Caco-2 (cell line): ENCODE results near the gene SLC30A3. TPM values are rescaled to one million over a fixed set of nuclear protein-coding genes. Genes with fewer than 3 reads are reported as not detected.

Source experiments
- BruUV-seq: library from RNA; stranded (reverse); fragments of 400-500 nt; replicated peaks from 2 replicates; lab custom pipeline; 2021; lab: Mats Ljungman, UMichigan
- CTCF ChIA-PET: fragments of 300-600 bp; sonication (Branson Sonifier 250); formaldehyde crosslinking; loops from one replicate; lab custom pipeline; 2022; ENCODE audit warnings: antibody characterized with exemption; lab: Charles Lee
- POLR2A ChIA-PET: fragments of 300-600 bp; sonication (Branson Sonifier 250); formaldehyde crosslinking; loops from one replicate; lab custom pipeline; 2022; ENCODE audit warnings: antibody characterized with exemption; lab: Charles Lee
- DNase-seq, 2 experiments: peaks; one replicate each; pipeline versions ENCODE4 v3.0.0 to v3.0.0-alpha.2; 2020 to 2022
- H3K27me3 ChIP-seq: replicated peaks from 2 replicates; pipeline ENCODE4 v1.6.0; 2011; ENCODE audit warnings: low read length; ENCODE audit not compliant: control insufficient read depth, insufficient read depth
- H3K36me3 ChIP-seq: 2 replicates; pipeline ENCODE4 v1.5.1; 2011; ENCODE audit warnings: low read length; ENCODE audit not compliant: control insufficient read depth, insufficient read depth
- H3K4me1 ChIP-seq: fragments of 250-450 bp; sonication (Bioruptor Pico); 2 replicates; pipeline ENCODE4 v1.5.1; 2020; ENCODE audit warnings: mild to moderate bottlenecking
- H3K4me3 ChIP-seq: 2 replicates; pipeline ENCODE4 v1.5.1; 2011; ENCODE audit warnings: low read depth, mild to moderate bottlenecking, control low read depth, low read length
- H3K9me3 ChIP-seq: fragments of 250-450 bp; sonication (Bioruptor Pico); 2 replicates; pipeline ENCODE4 v1.5.1; 2020; ENCODE audit warnings: mild to moderate bottlenecking, moderate library complexity
- H3K27ac Mint-ChIP-seq: one replicate; pipeline ENCODE4 v1.8.0; 2022; ENCODE audit warnings: mixed read lengths; ENCODE audit not compliant: unreplicated experiment
- H3K27me3 Mint-ChIP-seq: one replicate; pipeline ENCODE4 v1.8.0; 2022; ENCODE audit warnings: mixed read lengths; ENCODE audit not compliant: insufficient read depth, unreplicated experiment
- H3K36me3 Mint-ChIP-seq: one replicate; pipeline ENCODE4 v1.8.0; 2022; ENCODE audit warnings: mild to moderate bottlenecking, mixed read lengths; ENCODE audit not compliant: insufficient read depth, unreplicated experiment
- H3K4me1 Mint-ChIP-seq: one replicate; pipeline ENCODE4 v1.8.0; 2022; ENCODE audit warnings: low read depth, mixed read lengths; ENCODE audit not compliant: unreplicated experiment
- H3K4me3 Mint-ChIP-seq: one replicate; pipeline ENCODE4 v1.8.0; 2022; ENCODE audit warnings: mild to moderate bottlenecking, moderate library complexity, mixed read lengths; ENCODE audit not compliant: unreplicated experiment
- H3K9me3 Mint-ChIP-seq: one replicate; pipeline ENCODE4 v1.8.0; 2022; ENCODE audit warnings: mixed read lengths; ENCODE audit not compliant: unreplicated experiment
- CTCF ChIP-seq, 2 experiments: fragments of 200-600 bp in 1 of 2; IDR thresholded peaks; 1 replicate in 1 of 2; 2 replicates in 1 of 2; pipeline versions ENCODE4 v1.5.1 to v1.8.0; 2011 to 2022; ENCODE audit warnings: antibody characterized with exemption in 1 of 2, control low read depth in 1 of 2, inconsistent platforms in 1 of 2, low read depth in 1 of 2, low read length in 1 of 2, mild to moderate bottlenecking in 1 of 2, moderate library complexity in 1 of 2; ENCODE audit not compliant: insufficient read depth in 1 of 2, severe bottlenecking in 1 of 2, unreplicated experiment in 1 of 2
- intact Hi-C: fragments of 100-400 bp; cut with micrococcal nuclease; formaldehyde crosslinking; loops from one replicate; pipeline ENCODE4 v1.10.0; 2022; ENCODE audit not compliant: unreplicated experiment
- total RNA-seq: library from RNA; stranded (reverse); gene quantifications from 2 replicates; pipeline ENCODE4 v1.2.3, GENCODE V29; 2022

Gene SLC30A3
- total RNA-seq, 1 experiment from 2014 or later, result 4.3 TPM

GRCh38 chr2:27211943-27212625, 50.8 kb downstream of the SLC30A3 start, which contains the start of the genes ATRAID and SLC5A6:
Gene ATRAID, plus strand, starts transcription at chr2:27212041. Its CDS starts 328 bp downstream, at chr2:27212369.
Gene SLC5A6, minus strand, starts transcription at chr2:27212268. Its CDS starts 4,618 bp downstream, at chr2:27207650.
- H3K9me3 Mint-ChIP-seq, result no peaks in the 10 kb centered on the region
- H3K9me3 ChIP-seq, result no peaks in the 10 kb centered on the region
- intact Hi-C loops, result loop anchor here (2.0 to 5.0 kb wide), 2 partner anchors 115 to 145 kb away; partner anchors contain the start of gene GTF3C2
- no TSS peak for BruUV-seq
- H3K4me3 Mint-ChIP-seq, result peak within 1 kb of the TSS; percentile 98
- H3K36me3 ChIP-seq, result peaks cover 12% of the 10 kb centered on the region
- POLR2A ChIA-PET, result interaction anchor here (0.5 to 1.5 kb wide), 11 partner anchors 9 to 414 kb away, joined by 3 to 15 read pairs (median 4); partner anchors contain the start of genes ABHD1 and OST4
- H3K36me3 Mint-ChIP-seq, result peaks cover 60% of the 10 kb centered on the region
- no peaks in the 10 kb centered on the region for H3K27me3 ChIP-seq
- peak; percentile 90 to 96 for DNase-seq
- CTCF ChIA-PET, result interaction anchor here (0.6 to 1.0 kb wide), 5 partner anchors 21 to 466 kb away, joined by 3 to 6 read pairs (median 4); partner anchors contain the start of gene PREB
- peak within 1 kb of the TSS; percentile 100 for H3K27ac Mint-ChIP-seq
- H3K27me3 Mint-ChIP-seq, result no peaks in the 10 kb centered on the region
- peak within 1 kb of the TSS; percentile 58 for H3K4me3 ChIP-seq
- H3K4me1 ChIP-seq, result peaks cover 30% of the 10 kb centered on the region
- TF ChIP-seq CTCF (IDR thresholded peaks at IDR 0.05; ENCODE audit: insufficient read depth in 1 of 2, low read depth in 1 of 2, low read length in 1 of 2, severe bottlenecking in 1 of 2, unreplicated experiment in 1 of 2), result no peak
- H3K4me1 Mint-ChIP-seq, result peaks cover 29% of the 10 kb centered on the region

- Histone ChIP-seq H3K4me1 (peaks cover 25% of the 10 kb centered on the region), H3K36me3 (peaks cover 12% of the 10 kb centered on the region), H3K9me3 (no peaks in the 10 kb centered on the region), H3K27me3 (no peaks in the 10 kb centered on the region), H3K4me3 (peak overlapping the region; percentile 58)
- TF ChIP-seq CTCF (IDR thresholded peaks at IDR 0.05; ENCODE audit: insufficient read depth in 1 of 2, low read depth in 1 of 2, low read length in 1 of 2, severe bottlenecking in 1 of 2, unreplicated experiment in 1 of 2), result no peak
- H3K27me3 Mint-ChIP-seq, result no peaks in the 10 kb centered on the region
- peaks cover 22% of the 10 kb centered on the region for H3K4me1 Mint-ChIP-seq
- no peaks in the 10 kb centered on the region for H3K9me3 Mint-ChIP-seq
- H3K36me3 Mint-ChIP-seq, result peaks cover 59% of the 10 kb centered on the region
- CTCF ChIA-PET, result interaction anchor here (0.6 to 1.6 kb wide), 6 partner anchors 20 to 130 kb away, joined by 3 to 10 read pairs (median 4); partner anchors contain the start of genes KHK and PREB
- POLR2A ChIA-PET, result interaction anchor here (0.5 to 1.5 kb wide), 9 partner anchors 8 to 415 kb away, joined by 3 to 15 read pairs (median 4); partner anchors contain the start of genes ABHD1 and OST4
- H3K4me3 Mint-ChIP-seq, result peak overlapping the region; percentile 98
- DNase-seq, result peak in 1 of 2 experiments; percentile 92
- peak overlapping the region; percentile 100 for H3K27ac Mint-ChIP-seq
- BruUV-seq, result TSS peak; percentile 80
- intact Hi-C loops, result loop anchor here (5.0 kb wide), 1 partner anchor 114 kb away; no protein-coding TSS in a partner anchor
Measured at GRCh38 chr2:27211241-27211942, 51.5 kb downstream of the SLC30A3 start.
